Keratinocyte (primary cell): Measurements from ENCODE around the gene TTC23L.

Source experiments
- EZH2 ChIP-seq: IDR thresholded peaks from one replicate; pipeline ENCODE4 v1.6.1; 2012; ENCODE audit warnings: inconsistent platforms, mild to moderate bottlenecking, low read length, moderate library complexity
- TF ChIP-seq, protein P1 (sequence below), 3 experiments: IDR thresholded peaks in 1 of 3; conservative IDR thresholded peaks in 1 of 3; optimal IDR thresholded peaks in 1 of 3; 2 replicates in 2 of 3; 3 replicates in 1 of 3; pipeline versions ENCODE3 to v1.5.1; 2011; ENCODE audit warnings: low read length in 3 of 3, mild to moderate bottlenecking in 3 of 3, moderate library complexity in 2 of 3, control low read depth in 1 of 3, inconsistent platforms in 1 of 3; ENCODE audit not compliant: insufficient read depth in 2 of 3; ENCODE audit errors: extremely low read depth in 1 of 3

DNA sequence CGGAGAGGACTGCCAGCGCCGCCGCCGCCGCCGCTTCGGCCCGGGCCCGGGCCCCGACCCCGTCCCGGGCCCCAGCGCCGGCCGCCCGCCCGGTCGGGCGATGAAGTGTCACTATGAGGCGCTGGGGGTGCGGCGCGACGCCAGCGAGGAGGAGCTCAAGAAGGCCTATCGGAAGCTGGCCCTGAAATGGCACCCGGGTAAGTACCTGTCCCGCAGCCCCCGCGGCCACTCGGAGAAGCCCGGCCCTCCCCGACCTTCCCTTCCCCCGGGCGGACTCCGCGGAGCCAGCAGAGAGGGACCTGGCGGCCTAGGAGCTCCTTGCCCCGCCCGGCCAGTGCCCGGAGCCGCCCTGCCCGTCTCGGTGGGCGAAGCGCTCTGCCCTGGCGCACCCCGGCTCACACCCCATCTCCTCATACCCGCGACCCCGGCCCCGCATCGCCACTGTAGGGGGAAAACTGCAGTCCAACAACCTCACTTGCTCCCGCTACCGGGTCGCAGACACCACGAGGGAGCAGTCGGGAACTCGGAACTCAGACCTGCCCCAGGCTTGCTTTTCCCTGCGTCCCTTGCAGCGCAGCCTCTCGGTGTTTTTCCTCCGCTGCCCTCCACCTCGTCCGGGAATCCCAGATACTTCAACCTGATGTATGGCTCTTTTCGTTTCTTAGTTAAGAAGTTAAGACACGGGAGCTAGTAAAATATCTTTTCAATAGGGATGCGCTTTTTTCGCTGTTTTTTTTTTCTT, 90.9 kb downstream of the TTC23L start:
- TF ChIP-seq EZH2, result no peak
- TF ChIP-seq, protein P1, sequence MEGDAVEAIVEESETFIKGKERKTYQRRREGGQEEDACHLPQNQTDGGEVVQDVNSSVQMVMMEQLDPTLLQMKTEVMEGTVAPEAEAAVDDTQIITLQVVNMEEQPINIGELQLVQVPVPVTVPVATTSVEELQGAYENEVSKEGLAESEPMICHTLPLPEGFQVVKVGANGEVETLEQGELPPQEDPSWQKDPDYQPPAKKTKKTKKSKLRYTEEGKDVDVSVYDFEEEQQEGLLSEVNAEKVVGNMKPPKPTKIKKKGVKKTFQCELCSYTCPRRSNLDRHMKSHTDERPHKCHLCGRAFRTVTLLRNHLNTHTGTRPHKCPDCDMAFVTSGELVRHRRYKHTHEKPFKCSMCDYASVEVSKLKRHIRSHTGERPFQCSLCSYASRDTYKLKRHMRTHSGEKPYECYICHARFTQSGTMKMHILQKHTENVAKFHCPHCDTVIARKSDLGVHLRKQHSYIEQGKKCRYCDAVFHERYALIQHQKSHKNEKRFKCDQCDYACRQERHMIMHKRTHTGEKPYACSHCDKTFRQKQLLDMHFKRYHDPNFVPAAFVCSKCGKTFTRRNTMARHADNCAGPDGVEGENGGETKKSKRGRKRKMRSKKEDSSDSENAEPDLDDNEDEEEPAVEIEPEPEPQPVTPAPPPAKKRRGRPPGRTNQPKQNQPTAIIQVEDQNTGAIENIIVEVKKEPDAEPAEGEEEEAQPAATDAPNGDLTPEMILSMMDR (optimal IDR thresholded peaks at IDR 0.05 in 1 of 3, IDR thresholded peaks at IDR 0.05 in 1 of 3, conservative IDR thresholded peaks at IDR 0.05 in 1 of 3; ENCODE audit: extremely low read depth in 1 of 3, insufficient read depth in 2 of 3, low read length in 3 of 3), result no peak
